SK-N-SH treated with all-trans-retinoic acid at 6 μM for 48 hours (cell line): ENCODE measurements around the gene ZFHX2.

Source experiments
- ATAC-seq: fragments of 200-7000 bp; cut with Tn5 transposase; 3 replicates; pipeline ENCODE4 v1.9.1; 2020; ENCODE audit warnings: mild to moderate bottlenecking, moderate library complexity
- ARNTL ChIP-seq: fragments of 450-650 bp; formaldehyde crosslinking; IDR thresholded peaks from 2 replicates; pipeline ENCODE4 v1.5.0; 2020; ENCODE audit warnings: low read depth, mild to moderate bottlenecking, moderate library complexity, borderline replicate concordance
- BACH2 ChIP-seq: fragments of 250-450 bp; sonication (Bioruptor Pico); IDR thresholded peaks from 2 replicates; pipeline ENCODE4 v1.9.0; 2021; ENCODE audit warnings: mild to moderate bottlenecking, borderline replicate concordance
- CREB5 ChIP-seq: fragments of 250-450 bp; sonication (Bioruptor Pico); IDR thresholded peaks from 2 replicates; pipeline ENCODE4 v1.5.1; 2020; ENCODE audit warnings: low read depth, mild to moderate bottlenecking, moderate library complexity
- CSDC2 ChIP-seq: fragments of 250-450 bp; sonication (Bioruptor Pico); IDR thresholded peaks from 2 replicates; pipeline ENCODE4 v1.5.0; 2020; ENCODE audit warnings: mild to moderate bottlenecking, moderate library complexity
- CSRNP3 ChIP-seq: fragments of 250-450 bp; sonication (Bioruptor Pico); IDR thresholded peaks from 2 replicates; pipeline ENCODE4 v1.5.1; 2021; ENCODE audit warnings: mild to moderate bottlenecking, moderate library complexity
- ESRRG ChIP-seq: fragments of 250-450 bp; sonication (Bioruptor Pico); IDR thresholded peaks from 2 replicates; pipeline ENCODE4 v1.6.1; 2021; ENCODE audit warnings: mild to moderate bottlenecking
- GLIS3 ChIP-seq: fragments of 250-450 bp; sonication (Bioruptor Pico); IDR thresholded peaks from 2 replicates; pipeline ENCODE4 v1.5.0; 2020; ENCODE audit warnings: mild to moderate bottlenecking, moderate library complexity
- ISL1 ChIP-seq: fragments of 250-450 bp; sonication (Bioruptor Pico); IDR thresholded peaks from 2 replicates; pipeline ENCODE4 v2.1.2; 2022; ENCODE audit warnings: mild to moderate bottlenecking, moderate library complexity
- OSR1 ChIP-seq: fragments of 250-450 bp; sonication (Bioruptor Pico); IDR thresholded peaks from 2 replicates; pipeline ENCODE4 v1.8.0; 2022; ENCODE audit warnings: moderate library complexity, mild to moderate bottlenecking, inconsistent platforms
- POU6F1 ChIP-seq: fragments of 250-450 bp; sonication (Bioruptor Pico); IDR thresholded peaks from 2 replicates; pipeline ENCODE4 v1.8.0; 2021; ENCODE audit warnings: low read depth, mild to moderate bottlenecking, moderate library complexity, borderline replicate concordance
- PPARA ChIP-seq: fragments of 250-450 bp; sonication (Bioruptor Pico); IDR thresholded peaks from 2 replicates; pipeline ENCODE4 v1.5.0; 2020; ENCODE audit warnings: mild to moderate bottlenecking, borderline replicate concordance
- RARB ChIP-seq: fragments of 250-450 bp; sonication (Bioruptor Pico); IDR thresholded peaks from 2 replicates; pipeline ENCODE4 v1.8.0; 2021; ENCODE audit warnings: mild to moderate bottlenecking, moderate library complexity
- SNAI2 ChIP-seq: fragments of 250-450 bp; sonication (Bioruptor Pico); IDR thresholded peaks from 2 replicates; pipeline ENCODE4 v1.5.0; 2020; ENCODE audit warnings: mild to moderate bottlenecking, moderate library complexity
- TCF4 ChIP-seq: fragments of 250-450 bp; sonication (Bioruptor Pico); IDR thresholded peaks from 2 replicates; pipeline ENCODE4 v1.8.0; 2021; ENCODE audit warnings: mild to moderate bottlenecking, moderate library complexity, borderline replicate concordance
- TSHZ2 ChIP-seq: fragments of 250-450 bp; sonication (Bioruptor Pico); IDR thresholded peaks from 2 replicates; pipeline ENCODE4 v1.5.0; 2020; ENCODE audit warnings: mild to moderate bottlenecking, moderate library complexity
- ZC3H10 ChIP-seq: fragments of 250-450 bp; sonication (Bioruptor Pico); IDR thresholded peaks from 2 replicates; pipeline ENCODE4 v1.5.1; 2021; ENCODE audit warnings: mild to moderate bottlenecking, moderate library complexity
- ZFP3 ChIP-seq: fragments of 250-450 bp; sonication (Bioruptor Pico); IDR thresholded peaks from 2 replicates; pipeline ENCODE4 v1.5.0; 2020; ENCODE audit warnings: mild to moderate bottlenecking, moderate library complexity
- ZFP30 ChIP-seq: fragments of 450-650 bp; formaldehyde crosslinking; IDR thresholded peaks from 2 replicates; pipeline ENCODE4 v1.5.0; 2022; ENCODE audit warnings: mild to moderate bottlenecking, moderate library complexity
- ZNF565 ChIP-seq: fragments of 450-650 bp; formaldehyde crosslinking; conservative IDR thresholded peaks from 2 replicates; pipeline ENCODE4 v1.5.0; 2020; ENCODE audit warnings: low read depth, mild to moderate bottlenecking, moderate library complexity
- ZNF70 ChIP-seq: fragments of 450-650 bp; formaldehyde crosslinking; IDR thresholded peaks from 2 replicates; pipeline ENCODE4 v1.5.0; 2020; ENCODE audit warnings: mild to moderate bottlenecking, moderate library complexity
- ZNF8 ChIP-seq: fragments of 450-650 bp; formaldehyde crosslinking; IDR thresholded peaks from 2 replicates; pipeline ENCODE4 v1.5.0; 2020; ENCODE audit warnings: mild to moderate bottlenecking, moderate library complexity
- TF ChIP-seq, protein P1 (sequence below): fragments of 250-450 bp; sonication (Bioruptor Pico); IDR thresholded peaks from 2 replicates; pipeline ENCODE4 v1.8.0; 2020; ENCODE audit warnings: mild to moderate bottlenecking, moderate library complexity, borderline replicate concordance

The ZFHX2 gene

GRCh38 chr14:23572524-23572828, 20.9 kb upstream of the ZFHX2 start:
- TF ChIP-seq CSRNP3 (CRISPR knock-in tag) (no peak), ZNF70 (CRISPR knock-in tag) (no peak), RARB (CRISPR knock-in tag) (no peak), SNAI2 (CRISPR knock-in tag) (no peak), CREB5 (CRISPR knock-in tag) (no peak), ARNTL (CRISPR knock-in tag) (no peak), ZC3H10 (CRISPR knock-in tag) (no peak)
- TF ChIP-seq, all 23 proteins: peak for 0
- no peak for ATAC-seq

DNA sequence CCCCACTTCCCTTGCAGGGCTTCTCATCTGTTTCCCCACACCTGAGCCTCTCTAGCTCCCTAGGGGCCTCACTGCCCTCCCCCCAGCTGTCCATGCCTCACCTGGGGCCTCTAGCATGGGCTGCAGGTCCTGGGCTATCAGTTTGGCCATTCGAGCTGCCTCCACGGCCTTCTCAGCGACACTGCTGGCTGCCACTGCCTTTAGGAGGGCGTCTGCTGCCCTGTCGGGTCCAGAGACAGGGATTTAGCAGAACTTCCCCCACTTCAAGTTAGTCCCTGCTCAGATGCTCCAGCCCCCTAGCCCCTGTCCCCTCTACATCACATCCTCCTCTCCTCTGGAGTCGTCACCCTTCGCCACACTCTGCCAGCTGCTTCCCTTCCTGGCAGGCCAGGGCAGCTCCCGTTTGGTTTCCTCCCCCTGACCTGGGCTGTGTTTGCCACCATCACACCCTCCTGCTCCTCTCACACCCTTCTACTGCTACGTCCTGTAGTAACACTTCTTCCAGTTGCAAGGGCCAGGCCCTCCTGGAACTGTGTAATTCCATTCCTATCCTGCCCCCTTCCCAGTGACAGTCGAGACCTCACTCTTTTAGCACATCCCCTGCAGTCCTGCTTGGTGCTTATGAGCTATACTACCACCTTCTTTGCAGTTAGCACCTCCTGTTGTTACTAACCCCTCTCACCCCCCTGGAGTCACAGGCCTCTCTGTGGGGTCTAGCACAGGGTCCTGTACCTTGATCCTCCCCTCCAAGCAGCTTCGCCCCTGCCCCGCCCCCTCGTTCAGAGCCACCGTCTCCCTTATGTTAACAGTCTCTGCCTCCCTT, 20.3 kb upstream of the ZFHX2 start:
- ATAC-seq: no peak
- TF ChIP-seq TSHZ2 (CRISPR knock-in tag) (no peak), ZNF70 (CRISPR knock-in tag) (no peak), OSR1 (CRISPR knock-in tag) (no peak), GLIS3 (no peak), ZNF565 (no peak), ESRRG (no peak), ZFP30 (CRISPR knock-in tag) (no peak), CSDC2 (no peak), SNAI2 (CRISPR knock-in tag) (no peak), ZC3H10 (CRISPR knock-in tag) (no peak), PPARA (no peak), ZNF8 (CRISPR knock-in tag) (no peak), RARB (CRISPR knock-in tag) (no peak), ZFP3 (no peak)

DNA sequence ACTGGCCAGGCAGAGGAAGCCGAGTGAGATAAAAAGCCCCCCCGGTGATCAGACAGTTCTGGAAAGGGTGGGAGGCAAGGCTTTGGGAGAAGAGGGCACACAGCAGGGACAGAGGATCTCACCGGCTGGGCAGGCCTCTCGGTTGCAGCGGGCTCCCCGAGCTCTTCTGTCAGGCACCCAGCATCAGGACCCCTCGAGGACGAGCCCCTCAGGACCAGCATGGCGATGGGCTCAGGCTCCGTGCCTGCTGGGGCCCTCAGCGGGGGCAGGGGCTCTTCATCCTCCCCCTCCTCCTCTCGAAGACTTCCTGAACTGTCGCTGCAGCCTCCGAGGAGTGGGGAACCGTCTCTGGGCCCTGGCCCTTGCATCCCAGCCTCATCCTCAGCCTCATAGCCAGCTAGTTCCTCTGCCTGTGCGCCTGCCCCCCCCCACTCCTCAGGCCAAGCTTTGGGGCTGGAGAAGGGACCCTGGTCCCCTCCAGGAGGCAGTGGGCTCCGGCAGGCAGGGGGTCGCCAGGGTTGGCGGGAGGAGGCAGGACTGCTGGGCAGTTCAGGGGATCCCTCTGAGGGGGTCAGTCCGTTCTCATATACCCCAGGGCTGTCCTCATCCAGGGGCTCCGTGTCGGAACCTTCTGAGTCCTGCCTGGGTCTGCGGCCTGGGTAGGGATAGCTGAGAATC, 19.4 kb upstream of the ZFHX2 start:
- ATAC-seq: no peak
- TF ChIP-seq PPARA (no peak), ZNF565 (no peak), ZC3H10 (CRISPR knock-in tag) (no peak), CSDC2 (no peak), ZNF70 (CRISPR knock-in tag) (no peak), BACH2 (no peak), SNAI2 (CRISPR knock-in tag) (no peak), TSHZ2 (CRISPR knock-in tag) (no peak), ISL1 (CRISPR knock-in tag) (no peak), POU6F1 (CRISPR knock-in tag) (no peak), ZNF8 (CRISPR knock-in tag) (no peak), RARB (CRISPR knock-in tag) (no peak), TCF4 (CRISPR knock-in tag) (no peak), ARNTL (CRISPR knock-in tag) (no peak), CREB5 (CRISPR knock-in tag) (no peak)
- TF ChIP-seq, protein P1, sequence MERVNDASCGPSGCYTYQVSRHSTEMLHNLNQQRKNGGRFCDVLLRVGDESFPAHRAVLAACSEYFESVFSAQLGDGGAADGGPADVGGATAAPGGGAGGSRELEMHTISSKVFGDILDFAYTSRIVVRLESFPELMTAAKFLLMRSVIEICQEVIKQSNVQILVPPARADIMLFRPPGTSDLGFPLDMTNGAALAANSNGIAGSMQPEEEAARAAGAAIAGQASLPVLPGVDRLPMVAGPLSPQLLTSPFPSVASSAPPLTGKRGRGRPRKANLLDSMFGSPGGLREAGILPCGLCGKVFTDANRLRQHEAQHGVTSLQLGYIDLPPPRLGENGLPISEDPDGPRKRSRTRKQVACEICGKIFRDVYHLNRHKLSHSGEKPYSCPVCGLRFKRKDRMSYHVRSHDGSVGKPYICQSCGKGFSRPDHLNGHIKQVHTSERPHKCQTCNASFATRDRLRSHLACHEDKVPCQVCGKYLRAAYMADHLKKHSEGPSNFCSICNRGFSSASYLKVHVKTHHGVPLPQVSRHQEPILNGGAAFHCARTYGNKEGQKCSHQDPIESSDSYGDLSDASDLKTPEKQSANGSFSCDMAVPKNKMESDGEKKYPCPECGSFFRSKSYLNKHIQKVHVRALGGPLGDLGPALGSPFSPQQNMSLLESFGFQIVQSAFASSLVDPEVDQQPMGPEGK: no peak
